Fibroblast of lung (primary cell): ENCODE data around the gene SLC24A3.

Source experiments
- EZH2 ChIP-seq: IDR thresholded peaks from 2 replicates; pipeline ENCODE4 v1.5.1; 2012; ENCODE audit warnings: low read length, control low read depth, mild to moderate bottlenecking; ENCODE audit errors: missing control alignments
- TF ChIP-seq, protein P1 (sequence below), 2 donors: IDR thresholded peaks in 1 of 2; conservative IDR thresholded peaks in 1 of 2; 1 replicate in 1 of 2; 2 replicates in 1 of 2; pipeline ENCODE4 v1.5.1; 2011 to 2012; ENCODE audit warnings: low read length in 2 of 2, control low read depth in 1 of 2, inconsistent platforms in 1 of 2, low read depth in 1 of 2, mild to moderate bottlenecking in 1 of 2

DNA sequence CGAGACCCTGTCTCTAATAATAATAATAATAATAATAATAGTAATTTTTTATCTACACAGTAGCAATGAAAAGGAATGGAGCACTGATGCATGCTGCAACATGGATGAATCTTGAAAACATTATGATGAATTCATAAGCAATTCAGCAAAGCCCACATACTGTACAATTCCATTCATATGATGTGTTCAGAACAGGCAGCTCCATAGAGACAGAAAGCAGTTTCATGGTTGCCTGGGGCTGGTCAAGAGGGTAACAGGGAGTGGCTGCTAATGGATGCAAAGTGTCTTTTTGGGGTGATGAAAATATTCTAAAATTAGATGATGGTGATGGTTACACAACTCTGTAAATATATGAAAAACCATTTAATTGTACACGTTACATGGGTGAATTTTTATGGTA is 43.6 kb downstream of the SLC24A3 start:
- TF ChIP-seq, protein P1, sequence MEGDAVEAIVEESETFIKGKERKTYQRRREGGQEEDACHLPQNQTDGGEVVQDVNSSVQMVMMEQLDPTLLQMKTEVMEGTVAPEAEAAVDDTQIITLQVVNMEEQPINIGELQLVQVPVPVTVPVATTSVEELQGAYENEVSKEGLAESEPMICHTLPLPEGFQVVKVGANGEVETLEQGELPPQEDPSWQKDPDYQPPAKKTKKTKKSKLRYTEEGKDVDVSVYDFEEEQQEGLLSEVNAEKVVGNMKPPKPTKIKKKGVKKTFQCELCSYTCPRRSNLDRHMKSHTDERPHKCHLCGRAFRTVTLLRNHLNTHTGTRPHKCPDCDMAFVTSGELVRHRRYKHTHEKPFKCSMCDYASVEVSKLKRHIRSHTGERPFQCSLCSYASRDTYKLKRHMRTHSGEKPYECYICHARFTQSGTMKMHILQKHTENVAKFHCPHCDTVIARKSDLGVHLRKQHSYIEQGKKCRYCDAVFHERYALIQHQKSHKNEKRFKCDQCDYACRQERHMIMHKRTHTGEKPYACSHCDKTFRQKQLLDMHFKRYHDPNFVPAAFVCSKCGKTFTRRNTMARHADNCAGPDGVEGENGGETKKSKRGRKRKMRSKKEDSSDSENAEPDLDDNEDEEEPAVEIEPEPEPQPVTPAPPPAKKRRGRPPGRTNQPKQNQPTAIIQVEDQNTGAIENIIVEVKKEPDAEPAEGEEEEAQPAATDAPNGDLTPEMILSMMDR (conservative IDR thresholded peaks at IDR 0.05 in 1 of 2, IDR thresholded peaks at IDR 0.05 in 1 of 2; ENCODE audit: low read depth in 1 of 2, low read length in 2 of 2) = no peak
- no peak for TF ChIP-seq EZH2
